ENCODE results near the gene CCNYL1. TPM values are rescaled to one million over a fixed set of nuclear protein-coding genes. Genes with fewer than 3 reads are reported as not detected.

The CCNYL1 gene
- total RNA-seq, 4 donors from 2014 or later = 14.8 to 22.2 (median 17.9) TPM

- Histone ChIP-seq H3K9me3 (no peaks in the 10 kb centered on the region), H3K36me3 (no peaks in the 10 kb centered on the region), H3K27me3 (no peaks in the 10 kb centered on the region), H3K4me3 (replicated peaks in 1 of 3) (no peak overlapping the region), H3K27ac (no peak overlapping the region), H3K4me1 (peaks cover 14 to 17% of the 10 kb centered on the region in 2 donors)
- 29 to 35% methylated on average over 3 of the region's 3 CpGs for WGBS, 2 donors
- intact Hi-C loops (cut with DNase I) = no loop called here
- TF ChIP-seq CTCF (IDR thresholded peaks at IDR 0.05) = no peak
- TF ChIP-seq POLR2A (IDR thresholded peaks at IDR 0.05) = no peak
- DNase-seq = no peak
Observed at GRCh38 chr2:207801259-207801658, 89.8 kb downstream of the CCNYL1 start.

GRCh38 chr2:207802650-207803049, 91.2 kb downstream of the CCNYL1 start:
- Histone ChIP-seq H3K27ac (no peak overlapping the region), H3K4me3 (replicated peaks in 1 of 3) (no peak overlapping the region), H3K4me1 (peaks cover 6 to 8% of the 10 kb centered on the region in 2 donors), H3K9me3 (no peaks in the 10 kb centered on the region), H3K27me3 (no peaks in the 10 kb centered on the region), H3K36me3 (no peaks in the 10 kb centered on the region)
- DNase-seq = no peak
- 79 to 85% methylated on average over 6 of the region's 6 CpGs for WGBS, 2 donors
- no peak for TF ChIP-seq POLR2A (IDR thresholded peaks at IDR 0.05)
- TF ChIP-seq CTCF (IDR thresholded peaks at IDR 0.05) = no peak
- intact Hi-C loops (cut with DNase I) = no loop called here

Small RNA genes within 50 kb of the gene (small RNA-seq; reads per million reads assigned to genes)
- gene RF00019 (not detected), gene RNU6-664P (not detected)

Other genes starting within 250 kb of the CCNYL1 start
- 100 to 1,000 TPM in 1 of 4 donors, 10 to 100 TPM in 3; 56.1 to 105 (median 59.2) TPM for gene CREB1, start 181.7 kb upstream of the CCNYL1 start, total RNA-seq
- 10 to 100 TPM; 24.6 to 48.9 (median 36.0) TPM for gene METTL21A, start 86.2 kb upstream of the CCNYL1 start, total RNA-seq
- 10 to 100 TPM; 31.2 to 45.4 (median 41.5) TPM for gene FZD5, start 58.3 kb downstream of the CCNYL1 start, total RNA-seq

All from thyroid gland (tissue), 4 donors.